Endodermal cell (in vitro differentiated cells): ENCODE results near the gene C2orf78. TPM values are rescaled to one million over a fixed set of nuclear protein-coding genes. Genes with fewer than 3 reads are reported as not detected.

Source experiments
- DNase-seq: peaks from one replicate; pipeline ENCODE4 v3.0.0-alpha.2; 2017
- H3K27ac ChIP-seq: 2 replicates; pipeline ENCODE4 v1.5.1; 2013; ENCODE audit warnings: mild to moderate bottlenecking, low read depth, low read length, moderate library complexity
- H3K27me3 ChIP-seq: 2 replicates; pipeline ENCODE4 v1.6.1; 2013; ENCODE audit warnings: mild to moderate bottlenecking, low read length, moderate library complexity; ENCODE audit not compliant: insufficient read depth, control insufficient read depth, poor library complexity, severe bottlenecking
- H3K36me3 ChIP-seq: 2 replicates; pipeline ENCODE4 v1.7.0; 2013; ENCODE audit warnings: mild to moderate bottlenecking, low read length, moderate library complexity; ENCODE audit not compliant: control insufficient read depth, insufficient read depth
- H3K4me1 ChIP-seq: one replicate; pipeline ENCODE4 v1.7.0; 2013; ENCODE audit warnings: low read length; ENCODE audit not compliant: control insufficient read depth, insufficient read depth
- H3K4me3 ChIP-seq: 2 replicates; pipeline ENCODE4 v1.5.1; 2013; ENCODE audit warnings: mild to moderate bottlenecking, low read length, moderate library complexity
- H3K9ac ChIP-seq: 2 replicates; pipeline ENCODE4 v1.6.1; 2013; ENCODE audit warnings: mild to moderate bottlenecking, low read length, moderate library complexity; ENCODE audit not compliant: poor library complexity, severe bottlenecking; ENCODE audit errors: extremely low read depth
- H3K9me3 ChIP-seq: 2 replicates; pipeline ENCODE4 v1.6.1; 2013; ENCODE audit warnings: mild to moderate bottlenecking, low read length, moderate library complexity; ENCODE audit not compliant: control insufficient read depth
- H3K27ac Mint-ChIP-seq: 2 replicates; pipeline ENCODE4 v1.8.0; 2020; ENCODE audit warnings: mixed read lengths
- H3K27me3 Mint-ChIP-seq: 2 replicates; pipeline ENCODE4 v1.8.0; 2021; ENCODE audit warnings: mild to moderate bottlenecking, mixed read lengths; ENCODE audit not compliant: insufficient read depth
- H3K36me3 Mint-ChIP-seq: 2 replicates; pipeline ENCODE4 v1.8.0; 2020; ENCODE audit warnings: low read depth, mixed read lengths
- H3K4me1 Mint-ChIP-seq: 2 replicates; pipeline ENCODE4 v1.8.0; 2020; ENCODE audit warnings: mixed read lengths
- H3K4me3 Mint-ChIP-seq: 2 replicates; pipeline ENCODE4 v1.8.0; 2020; ENCODE audit warnings: mild to moderate bottlenecking, moderate library complexity, mixed read lengths
- H3K9me3 Mint-ChIP-seq: 2 replicates; pipeline ENCODE4 v1.8.0; 2020; ENCODE audit warnings: mild to moderate bottlenecking, mixed read lengths
- CTCF ChIP-seq: fragments of 200-600 bp; sonication (generic); conservative IDR thresholded peaks from 2 replicates; pipeline ENCODE4 v1.5.0; 2021; ENCODE audit warnings: antibody characterized with exemption, mild to moderate bottlenecking
- WGBS, 2 experiments: methylation state at CpG; one replicate each; pipeline versions ENCODE4 v1.1.5 to v1.1.7; 2013; ENCODE audit warnings: missing lambda C conversion rate in 2 of 2, mixed read lengths in 1 of 2; ENCODE audit not compliant: insufficient coverage in 1 of 2, insufficient read length in 1 of 2; 5-methylcytosine and 5-hydroxymethylcytosine counted together
- total RNA-seq, 2 donors: library from RNA; stranded (reverse); fragmentation: NEBNext Ultra II Directional in 1 of 2; extraction: Animal tissue kit (Norgen Biotek cat#: 25700) in 1 of 2; gene quantifications; 2 replicates in 1 of 2; 3 replicates in 1 of 2; pipeline ENCODE4 v1.2.1, GENCODE V29; 2021

Gene C2orf78
- total RNA-seq, 2 donors from 2014 or later, result not detected

DNA sequence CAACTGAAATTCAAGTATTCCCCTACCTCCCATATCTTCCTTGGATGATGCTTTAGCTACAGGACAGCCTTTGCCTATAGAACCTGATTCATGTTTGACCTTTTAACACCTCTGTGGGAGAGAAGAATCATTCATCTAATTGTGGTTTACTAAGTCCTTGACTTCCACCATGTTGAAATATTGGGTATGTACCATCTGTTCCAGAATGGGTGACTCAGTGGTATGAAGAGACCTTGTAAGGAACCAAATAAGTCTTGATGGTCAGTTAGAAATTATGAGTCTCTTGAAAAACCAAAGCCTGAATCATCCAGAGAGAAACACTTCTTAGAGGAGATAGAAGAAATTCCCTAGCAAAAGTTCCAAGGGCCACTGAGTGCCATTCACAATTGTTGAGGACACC, 72.2 kb downstream of the C2orf78 start:
- Histone ChIP-seq H3K27me3 (no peaks in the 10 kb centered on the region), H3K4me3 (no peak overlapping the region), H3K4me1 (no peaks in the 10 kb centered on the region), H3K9ac (no peak overlapping the region), H3K27ac (no peak overlapping the region), H3K9me3 (no peaks in the 10 kb centered on the region), H3K36me3 (peaks cover 85% of the 10 kb centered on the region)
- no peak for DNase-seq
- Mint-ChIP-seq H3K4me3 (no peak overlapping the region), H3K27ac (no peak overlapping the region), H3K9me3 (no peaks in the 10 kb centered on the region), H3K4me1 (no peaks in the 10 kb centered on the region), H3K36me3 (peaks cover 54% of the 10 kb centered on the region), H3K27me3 (no peaks in the 10 kb centered on the region)
- TF ChIP-seq CTCF, result no peak

DNA sequence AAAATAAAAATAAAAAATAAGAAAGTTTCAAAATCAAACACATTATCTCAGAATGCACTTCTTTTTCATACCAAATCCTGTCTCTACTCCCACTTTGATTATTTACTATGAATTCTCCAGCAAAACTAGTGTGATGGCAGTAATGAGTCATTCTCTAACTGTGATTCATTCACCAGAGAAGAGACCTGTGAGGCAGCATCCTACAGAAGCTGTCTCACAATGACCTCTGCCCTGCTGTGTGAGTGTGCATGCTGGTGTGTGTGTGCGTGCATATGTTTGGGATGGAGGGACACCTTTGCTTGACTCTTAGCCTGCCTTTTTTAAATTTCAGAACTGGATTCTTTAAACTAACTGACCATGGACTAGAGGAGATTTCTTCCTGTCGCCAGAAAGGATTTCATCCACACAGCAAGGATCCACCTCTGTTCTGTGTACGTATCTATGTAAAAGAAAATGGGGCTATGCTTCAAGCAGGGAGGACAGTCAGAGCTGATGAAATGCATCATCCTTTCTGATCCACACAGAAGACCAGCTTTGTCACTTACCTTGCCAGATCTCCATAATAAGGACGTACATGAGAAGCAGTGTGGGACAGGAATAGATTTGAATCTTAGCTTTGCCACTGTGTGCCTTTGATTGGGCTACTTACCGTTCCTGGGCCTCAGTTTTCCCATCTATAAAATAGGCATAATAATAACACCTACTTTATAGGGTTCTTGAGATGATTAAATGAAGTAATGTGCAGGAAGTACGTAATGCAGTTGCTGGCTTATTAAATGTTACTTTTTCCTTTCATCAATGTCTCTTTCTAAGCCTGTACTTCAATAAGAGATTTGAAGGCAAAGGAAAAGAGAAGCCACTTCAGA, 76.0 kb downstream of the C2orf78 start:
- H3K36me3 ChIP-seq, result peaks cover 87% of the 10 kb centered on the region

GRCh38 chr2:73862987-73863386, 79.0 kb downstream of the C2orf78 start:
- H3K4me1 Mint-ChIP-seq, result no peaks in the 10 kb centered on the region
- Histone ChIP-seq H3K9ac (no peak overlapping the region), H3K4me3 (no peak overlapping the region), H3K27ac (no peak overlapping the region), H3K27me3 (no peaks in the 10 kb centered on the region), H3K36me3 (peaks cover 86% of the 10 kb centered on the region), H3K4me1 (no peaks in the 10 kb centered on the region), H3K9me3 (no peaks in the 10 kb centered on the region)
- H3K9me3 Mint-ChIP-seq, result no peaks in the 10 kb centered on the region
- H3K27ac Mint-ChIP-seq, result no peak overlapping the region
- no peak for DNase-seq
- no peak overlapping the region for H3K4me3 Mint-ChIP-seq
- H3K27me3 Mint-ChIP-seq, result no peaks in the 10 kb centered on the region
- peaks cover 64% of the 10 kb centered on the region for H3K36me3 Mint-ChIP-seq
- WGBS, 2 experiments, result 82 to 83% methylated on average over 1 to 2 of the region's 2 CpGs
- no peak for TF ChIP-seq CTCF

More for the DNA sequence above, 76.0 kb downstream of the C2orf78 start:
- Histone ChIP-seq H3K27ac (no peak overlapping the region), H3K9ac (no peak overlapping the region), H3K27me3 (no peaks in the 10 kb centered on the region), H3K4me1 (no peaks in the 10 kb centered on the region), H3K9me3 (no peaks in the 10 kb centered on the region), H3K4me3 (no peak overlapping the region)
- no peaks in the 10 kb centered on the region for H3K9me3 Mint-ChIP-seq
- no peak overlapping the region for H3K4me3 Mint-ChIP-seq
- H3K36me3 Mint-ChIP-seq, result peaks cover 71% of the 10 kb centered on the region
- no peak overlapping the region for H3K27ac Mint-ChIP-seq
- 96 to 100% methylated on average over 1 to 6 of the region's 6 CpGs for WGBS, 2 experiments
- no peak for DNase-seq
- no peaks in the 10 kb centered on the region for H3K27me3 Mint-ChIP-seq
- no peaks in the 10 kb centered on the region for H3K4me1 Mint-ChIP-seq
- no peak for TF ChIP-seq CTCF

Other genes starting within 250 kb of the C2orf78 start
- not detected for gene NAT8, start 141.8 kb upstream of the C2orf78 start, total RNA-seq
- 10 to 100 TPM; 37.9 to 42.7 TPM for gene TPRKB, start 46.8 kb upstream of the C2orf78 start, total RNA-seq
- 10 to 100 TPM; 18.8 to 23.0 TPM for gene DUSP11, start 4.1 kb upstream of the C2orf78 start, total RNA-seq
- gene STAMBP, start 44.8 kb downstream of the C2orf78 start, total RNA-seq, result 10 to 100 TPM; 41.6 to 42.4 TPM
- 1 to 10 TPM; 1.5 to 1.6 TPM for gene ACTG2, start 108.8 kb downstream of the C2orf78 start, total RNA-seq
- gene DGUOK, start 142.7 kb downstream of the C2orf78 start, total RNA-seq, result 10 to 100 TPM; 61.1 to 85.2 TPM
- 10 to 100 TPM; 23.5 to 26.3 TPM for gene TET3, start 200.7 kb downstream of the C2orf78 start, total RNA-seq